ENCODE results near the gene HOXB5. TPM values are rescaled to one million over a fixed set of nuclear protein-coding genes. Genes with fewer than 3 reads are reported as not detected.

Gene HOXB5
- total RNA-seq, 6 donors from 2014 or later: 0.39 to 5.0 (median 1.5) TPM

- Histone ChIP-seq H3K27ac (no peak overlapping the region), H3K4me1 (peaks cover 2 to 27% (median 13%) of the 10 kb centered on the region in 4 donors), H3K36me3 (no peaks in the 10 kb centered on the region), H3K9me3 (no peaks in the 10 kb centered on the region), H3K27me3 (peaks cover 3 to 91% (median 51%) of the 10 kb centered on the region in 4 donors), H3K4me3 (no peak overlapping the region)
- 4 to 5% methylated on average over 25 of the region's 25 CpGs for WGBS, 2 donors
- DNase-seq (peak; percentile 87 to 93), ATAC-seq (ENCODE audit: low FRiP score in 2 of 2) (peak; percentile 89 to 92)
- peak; percentile 91 to 95 (median 94) for TF ChIP-seq CTCF (IDR thresholded peaks at IDR 0.05)
- TF ChIP-seq POLR2A (IDR thresholded peaks at IDR 0.05): no peak
Observed at GRCh38 chr17:48618256-48618896, 24.8 kb upstream of the HOXB5 start.

GRCh38 chr17:48617471-48618255 is 24.1 kb upstream of the HOXB5 start:
- peaks cover 9 to 34% (median 18%) of the 10 kb centered on the region in 4 donors for H3K4me1 ChIP-seq
- H3K9me3 ChIP-seq: no peaks in the 10 kb centered on the region
- DNase-seq (peak in 1 of 2 donors; percentile 81), ATAC-seq (ENCODE audit: low FRiP score in 2 of 2) (no peak)
- WGBS, 2 donors: 12 to 13% methylated on average over 18 to 37 of the region's 43 CpGs
- H3K36me3 ChIP-seq: no peaks in the 10 kb centered on the region
- no peak overlapping the region for H3K4me3 ChIP-seq
- H3K27ac ChIP-seq: no peak overlapping the region
- peaks cover 3 to 93% (median 55%) of the 10 kb centered on the region in 4 donors for H3K27me3 ChIP-seq
- TF ChIP-seq POLR2AphosphoS5 (IDR thresholded peaks at IDR 0.05) (no peak), CTCF (IDR thresholded peaks at IDR 0.05) (no peak)

GRCh38 chr17:48616717-48617470 is 23.3 kb upstream of the HOXB5 start:
- no peak overlapping the region for H3K27ac ChIP-seq
- ATAC-seq (ENCODE audit: low FRiP score in 2 of 2) (no peak), DNase-seq (no peak)
- TF ChIP-seq EP300 (IDR thresholded peaks at IDR 0.05) (no peak), POLR2AphosphoS5 (IDR thresholded peaks at IDR 0.05) (no peak), POLR2A (IDR thresholded peaks at IDR 0.05) (no peak), CTCF (IDR thresholded peaks at IDR 0.05) (no peak)
- WGBS, 2 donors: 27 to 33% methylated on average over 15 of the region's 15 CpGs
- H3K9me3 ChIP-seq: no peaks in the 10 kb centered on the region
- no peak overlapping the region for H3K4me3 ChIP-seq
- H3K27me3 ChIP-seq: peaks cover 5 to 95% (median 59%) of the 10 kb centered on the region in 4 donors
- no peaks in the 10 kb centered on the region for H3K36me3 ChIP-seq
- peaks cover 16 to 42% (median 25%) of the 10 kb centered on the region in 4 donors for H3K4me1 ChIP-seq

- no peak for ATAC-seq (ENCODE audit: low FRiP score in 2 of 2)
Observed at GRCh38 chr17:48615963-48616716, 22.6 kb upstream of the HOXB5 start.

More at GRCh38 chr17:48615963-48616716, 22.6 kb upstream of the HOXB5 start:
- H3K27ac ChIP-seq: no peak overlapping the region
- no peak for DNase-seq
- no peaks in the 10 kb centered on the region for H3K36me3 ChIP-seq
- peaks cover 5 to 97% (median 61%) of the 10 kb centered on the region in 4 donors for H3K27me3 ChIP-seq
- no peak for TF ChIP-seq CTCF (IDR thresholded peaks at IDR 0.05)
- no peaks in the 10 kb centered on the region for H3K9me3 ChIP-seq
- WGBS, 2 donors: 25 to 26% methylated on average over 14 to 17 of the region's 17 CpGs
- peaks cover 18 to 49% (median 30%) of the 10 kb centered on the region in 4 donors for H3K4me1 ChIP-seq
- no peak overlapping the region for H3K4me3 ChIP-seq

Measured in upper lobe of left lung (tissue), 6 donors.